ENCODE results near the gene GJB4. TPM values are rescaled to one million over a fixed set of nuclear protein-coding genes. Genes with fewer than 3 reads are reported as not detected.

GJB4 gene
- total RNA-seq, result not detected
- not detected for polyA plus RNA-seq

- no peaks in the 10 kb centered on the region for H3K9me3 Mint-ChIP-seq
- H3K27me3 Mint-ChIP-seq, result peaks cover 15 to 20% of the 10 kb centered on the region in 2 donors
- no peak within 1 kb of the TSS for H3K4me3 Mint-ChIP-seq
- Histone ChIP-seq H3K27me3 (ENCODE audit: insufficient read depth, low read length) (no peaks in the 10 kb centered on the region), H3K4me3 (ENCODE audit: low read length in 2 of 2) (no peak within 1 kb of the TSS), H3K9me3 (ENCODE audit: control insufficient read depth in 1 of 2, low read length in 2 of 2) (no peaks in the 10 kb centered on the region), H3K27ac (ENCODE audit: low read depth, low read length) (no peak within 1 kb of the TSS), H3K36me3 (ENCODE audit: insufficient read depth, low read length) (no peaks in the 10 kb centered on the region), H3K4me1 (ENCODE audit: insufficient read depth, low read length) (no peaks in the 10 kb centered on the region)
- no peak within 1 kb of the TSS for H3K27ac Mint-ChIP-seq
- POLR2A ChIA-PET (ENCODE audit: partially characterized antibody), result no interaction called here
- H3K36me3 Mint-ChIP-seq, result no peaks in the 10 kb centered on the region
- intact Hi-C loops (cut with micrococcal nuclease), result no loop called here
- CTCF ChIA-PET (ENCODE audit: partially characterized antibody), result no interaction called here
- no peak for DNase-seq
- no peaks in the 10 kb centered on the region for H3K4me1 Mint-ChIP-seq
These were observed at the start of gene GJB4 for GRCh38 chr1:34759503-34760357. Gene GJB4, plus strand, starts transcription at chr1:34759740. Its CDS starts 1,515 bp downstream, at chr1:34761255.

- Mint-ChIP-seq H3K27ac (no peak overlapping the region), H3K9me3 (peaks cover 0 to 2% (median 0%) of the 10 kb centered on the region in 8 donors), H3K4me3 (no peak overlapping the region), H3K36me3 (no peaks in the 10 kb centered on the region), H3K27me3 (peaks cover 1 to 3% of the 10 kb centered on the region in 2 donors), H3K4me1 (no peaks in the 10 kb centered on the region)
- Histone ChIP-seq H3K4me3 (ENCODE audit: low read length in 2 of 2) (no peak overlapping the region), H3K27me3 (ENCODE audit: insufficient read depth, low read length) (no peaks in the 10 kb centered on the region), H3K4me1 (ENCODE audit: insufficient read depth, low read length) (no peaks in the 10 kb centered on the region), H3K36me3 (ENCODE audit: insufficient read depth, low read length) (no peaks in the 10 kb centered on the region), H3K27ac (ENCODE audit: low read depth, low read length) (no peak overlapping the region), H3K9me3 (ENCODE audit: control insufficient read depth in 1 of 2, low read length in 2 of 2) (no peaks in the 10 kb centered on the region)
- DNase-seq, result no peak
- intact Hi-C loops (cut with micrococcal nuclease), result no loop called here
- CTCF ChIA-PET (ENCODE audit: partially characterized antibody), result no interaction called here
- POLR2A ChIA-PET (ENCODE audit: partially characterized antibody), result no interaction called here
These were observed 48.7 kb upstream of the GJB4 start for GRCh38 chr1:34710812-34711211.

DNA sequence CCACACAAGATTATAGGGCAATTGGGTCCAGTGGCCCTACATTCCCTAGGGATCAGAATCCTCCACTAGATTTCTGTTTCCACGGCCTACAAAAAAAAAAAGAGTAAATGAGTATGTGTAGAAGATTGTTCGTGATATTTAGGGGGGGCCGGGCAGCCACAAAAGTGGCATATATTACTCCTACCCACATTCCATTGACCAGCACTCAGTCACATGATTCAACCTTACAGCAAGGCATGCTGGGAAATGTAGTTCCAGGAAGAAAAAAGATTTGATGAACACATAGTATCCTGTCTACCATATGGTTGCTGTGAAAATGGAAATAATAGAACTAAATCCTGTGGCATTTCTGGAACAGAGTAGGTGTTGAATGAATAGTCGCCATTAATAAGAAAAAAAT is 48.1 kb upstream of the GJB4 start:
- Histone ChIP-seq H3K27ac (ENCODE audit: low read depth, low read length) (no peak overlapping the region), H3K9me3 (ENCODE audit: control insufficient read depth in 1 of 2, low read length in 2 of 2) (no peaks in the 10 kb centered on the region), H3K4me3 (ENCODE audit: low read length in 2 of 2) (no peak overlapping the region), H3K27me3 (ENCODE audit: insufficient read depth, low read length) (no peaks in the 10 kb centered on the region), H3K4me1 (ENCODE audit: insufficient read depth, low read length) (no peaks in the 10 kb centered on the region), H3K36me3 (ENCODE audit: insufficient read depth, low read length) (no peaks in the 10 kb centered on the region)
- ChIA-PET CTCF (ENCODE audit: partially characterized antibody) (no interaction called here), POLR2A (ENCODE audit: partially characterized antibody) (no interaction called here)
- DNase-seq, result no peak
- Mint-ChIP-seq H3K27ac (no peak overlapping the region), H3K9me3 (peaks cover 0 to 2% (median 0%) of the 10 kb centered on the region in 8 donors), H3K4me3 (no peak overlapping the region), H3K36me3 (no peaks in the 10 kb centered on the region), H3K27me3 (peaks cover 0 to 1% of the 10 kb centered on the region in 2 donors), H3K4me1 (no peaks in the 10 kb centered on the region)
- intact Hi-C loops (cut with micrococcal nuclease), result no loop called here

GRCh38 chr1:34712007-34712688 is 47.4 kb upstream of the GJB4 start:
- no peaks in the 10 kb centered on the region for H3K36me3 ChIP-seq (ENCODE audit: insufficient read depth, low read length)
- no peaks in the 10 kb centered on the region for H3K27me3 ChIP-seq (ENCODE audit: insufficient read depth, low read length)
- no peaks in the 10 kb centered on the region for H3K4me1 ChIP-seq (ENCODE audit: insufficient read depth, low read length)
- no peak overlapping the region for H3K27ac ChIP-seq (ENCODE audit: low read depth, low read length)
- Mint-ChIP-seq H3K27me3 (peaks cover 0 to 1% of the 10 kb centered on the region in 2 donors), H3K4me3 (no peak overlapping the region), H3K9me3 (peaks cover 0 to 2% (median 0%) of the 10 kb centered on the region in 8 donors), H3K4me1 (no peaks in the 10 kb centered on the region), H3K36me3 (no peaks in the 10 kb centered on the region), H3K27ac (no peak overlapping the region)
- H3K4me3 ChIP-seq (ENCODE audit: low read length in 2 of 2), result no peak overlapping the region
- intact Hi-C loops (cut with micrococcal nuclease), result no loop called here
- ChIA-PET CTCF (ENCODE audit: partially characterized antibody) (no interaction called here), POLR2A (ENCODE audit: partially characterized antibody) (no interaction called here)
- no peaks in the 10 kb centered on the region for H3K9me3 ChIP-seq (ENCODE audit: control insufficient read depth in 1 of 2, low read length in 2 of 2)
- DNase-seq, result no peak

DNA sequence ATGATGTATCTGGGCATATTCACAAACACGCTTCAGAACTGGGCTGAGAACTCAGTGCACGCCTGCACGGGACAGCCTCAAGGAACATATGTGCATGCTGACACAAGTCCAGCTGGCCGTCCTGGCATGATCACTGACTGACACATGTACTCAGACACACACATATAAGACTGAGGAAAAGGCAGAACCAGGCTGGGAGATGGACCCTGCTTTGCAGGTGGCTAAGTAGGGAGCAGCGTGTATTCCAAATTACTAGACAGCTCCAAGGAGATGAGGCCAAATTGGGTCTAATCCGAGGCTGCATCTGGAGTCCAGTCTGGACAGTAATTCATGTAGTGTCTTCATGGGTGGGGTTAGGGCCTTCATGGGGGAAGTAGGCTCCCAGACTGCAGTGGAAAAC is 46.1 kb upstream of the GJB4 start:
- CTCF ChIA-PET (ENCODE audit: partially characterized antibody), result no interaction called here
- no peaks in the 10 kb centered on the region for H3K4me1 ChIP-seq (ENCODE audit: insufficient read depth, low read length)
- no peaks in the 10 kb centered on the region for H3K9me3 ChIP-seq (ENCODE audit: control insufficient read depth in 1 of 2, low read length in 2 of 2)
- H3K4me1 Mint-ChIP-seq, result no peaks in the 10 kb centered on the region
- no peaks in the 10 kb centered on the region for H3K36me3 Mint-ChIP-seq
- no peak for DNase-seq
- no peaks in the 10 kb centered on the region for H3K27me3 ChIP-seq (ENCODE audit: insufficient read depth, low read length)
- H3K36me3 ChIP-seq (ENCODE audit: insufficient read depth, low read length), result no peaks in the 10 kb centered on the region
- H3K27me3 Mint-ChIP-seq, result peaks cover 6 to 7% of the 10 kb centered on the region in 2 donors
- peaks cover 0 to 5% (median under 1%) of the 10 kb centered on the region in 8 donors for H3K9me3 Mint-ChIP-seq
- H3K4me3 ChIP-seq (ENCODE audit: low read length in 2 of 2), result no peak overlapping the region
- POLR2A ChIA-PET (ENCODE audit: partially characterized antibody), result no interaction called here
- no peak overlapping the region for H3K27ac Mint-ChIP-seq
- intact Hi-C loops (cut with micrococcal nuclease), result no loop called here
- no peak overlapping the region for H3K27ac ChIP-seq (ENCODE audit: low read depth, low read length)
- H3K4me3 Mint-ChIP-seq, result no peak overlapping the region

- Histone ChIP-seq H3K36me3 (ENCODE audit: insufficient read depth, low read length) (no peaks in the 10 kb centered on the region), H3K27ac (ENCODE audit: low read depth, low read length) (no peak overlapping the region), H3K9me3 (ENCODE audit: control insufficient read depth in 1 of 2, low read length in 2 of 2) (no peaks in the 10 kb centered on the region), H3K4me1 (ENCODE audit: insufficient read depth, low read length) (no peaks in the 10 kb centered on the region), H3K4me3 (ENCODE audit: low read length in 2 of 2) (no peak overlapping the region), H3K27me3 (ENCODE audit: insufficient read depth, low read length) (no peaks in the 10 kb centered on the region)
- H3K9me3 Mint-ChIP-seq, result peaks cover 0 to 5% (median under 1%) of the 10 kb centered on the region in 8 donors
- POLR2A ChIA-PET (ENCODE audit: partially characterized antibody), result no interaction called here
- H3K27ac Mint-ChIP-seq, result no peak overlapping the region
- H3K36me3 Mint-ChIP-seq, result no peaks in the 10 kb centered on the region
- no peak for DNase-seq
- peaks cover 6 to 15% of the 10 kb centered on the region in 2 donors for H3K27me3 Mint-ChIP-seq
- intact Hi-C loops (cut with micrococcal nuclease), result no loop called here
- CTCF ChIA-PET (ENCODE audit: partially characterized antibody), result interaction anchor here (1.4 kb wide), 1 partner anchor 30 kb away, joined by 3 read pairs; no protein-coding TSS in a partner anchor
- H3K4me3 Mint-ChIP-seq, result no peak overlapping the region
- H3K4me1 Mint-ChIP-seq, result no peaks in the 10 kb centered on the region
These were observed 45.2 kb upstream of the GJB4 start for GRCh38 chr1:34714386-34714785.

GRCh38 chr1:34715139-34715538 is 44.4 kb upstream of the GJB4 start:
- no peaks in the 10 kb centered on the region for H3K4me1 Mint-ChIP-seq
- H3K4me3 Mint-ChIP-seq, result no peak overlapping the region
- DNase-seq, result no peak
- H3K27ac ChIP-seq (ENCODE audit: low read depth, low read length), result no peak overlapping the region
- H3K36me3 ChIP-seq (ENCODE audit: insufficient read depth, low read length), result no peaks in the 10 kb centered on the region
- no peaks in the 10 kb centered on the region for H3K9me3 ChIP-seq (ENCODE audit: control insufficient read depth in 1 of 2, low read length in 2 of 2)
- peaks cover 0 to 5% (median under 1%) of the 10 kb centered on the region in 8 donors for H3K9me3 Mint-ChIP-seq
- H3K27me3 ChIP-seq (ENCODE audit: insufficient read depth, low read length), result no peaks in the 10 kb centered on the region
- peaks cover 12 to 15% of the 10 kb centered on the region in 2 donors for H3K27me3 Mint-ChIP-seq
- H3K36me3 Mint-ChIP-seq, result no peaks in the 10 kb centered on the region
- POLR2A ChIA-PET (ENCODE audit: partially characterized antibody), result no interaction called here
- H3K27ac Mint-ChIP-seq, result no peak overlapping the region
- H3K4me3 ChIP-seq (ENCODE audit: low read length in 2 of 2), result no peak overlapping the region
- CTCF ChIA-PET (ENCODE audit: partially characterized antibody), result interaction anchor here (1.4 kb wide), 1 partner anchor 29 kb away, joined by 3 read pairs; no protein-coding TSS in a partner anchor
- H3K4me1 ChIP-seq (ENCODE audit: insufficient read depth, low read length), result no peaks in the 10 kb centered on the region
- intact Hi-C loops (cut with micrococcal nuclease), result no loop called here
